SK-MEL-5 (cell line): ENCODE data around the gene GCK. TPM values are rescaled to one million over a fixed set of nuclear protein-coding genes. Genes with fewer than 3 reads are reported as not detected.

Source experiments
- DNase-seq: peaks from one replicate; pipeline ENCODE4 v3.0.0-alpha.2; 2016; ENCODE audit warnings: low read depth, low spot score
- in situ Hi-C: cut with HindIII; loops from 2 replicates; pipeline ENCODE4 v1.10.0; 2016; ENCODE audit warnings: low sequenced_read_pairs, high pct_unique_total_duplicates, low pct_unique_long_range_greater_than_20kb
- total RNA-seq: library from RNA; depleted of rRNA; stranded (reverse); fragments of >200 nt; shearing (Covaris generic); gene quantifications from 2 replicates; pipeline ENCODE4 v1.2.3, GENCODE V29; 2014

GCK gene
- total RNA-seq, 1 experiment from 2014 or later = not detected

GRCh38 chr7:44155191-44156185 lies 33.8 kb downstream of the GCK start:
- in situ Hi-C loops = no loop called here
- no peak for DNase-seq

- DNase-seq = no peak
- in situ Hi-C loops = no loop called here
Measured at GRCh38 chr7:44154703-44155102, 34.5 kb downstream of the GCK start.

- in situ Hi-C loops = no loop called here
- DNase-seq = no peak
Measured at GRCh38 chr7:44153948-44154335, 35.3 kb downstream of the GCK start.

GRCh38 chr7:44152971-44153947 lies 36.0 kb downstream of the GCK start:
- no peak for DNase-seq
- in situ Hi-C loops = no loop called here

GRCh38 chr7:44151956-44152355 lies 37.3 kb downstream of the GCK start:
- DNase-seq = no peak
- in situ Hi-C loops = no loop called here

GRCh38 chr7:44150966-44151941 lies 38.0 kb downstream of the GCK start:
- no peak for DNase-seq
- in situ Hi-C loops = no loop called here

GRCh38 chr7:44150466-44150832 lies 38.8 kb downstream of the GCK start:
- no peak for DNase-seq
- in situ Hi-C loops = no loop called here

- DNase-seq = no peak
- in situ Hi-C loops = no loop called here
Measured at GRCh38 chr7:44149571-44150465, 39.4 kb downstream of the GCK start.

- in situ Hi-C loops = no loop called here
- no peak for DNase-seq
Measured at GRCh38 chr7:44148961-44149536, 40.2 kb downstream of the GCK start.

GRCh38 chr7:44148166-44148565 lies 41.1 kb downstream of the GCK start:
- in situ Hi-C loops = no loop called here

GRCh38 chr7:44147026-44147991 lies 41.9 kb downstream of the GCK start:
- in situ Hi-C loops = no loop called here
- no peak for DNase-seq

More at GRCh38 chr7:44148166-44148565, 41.1 kb downstream of the GCK start:
- DNase-seq = no peak

- in situ Hi-C loops = no loop called here
- peak; percentile 36 for DNase-seq
Measured at GRCh38 chr7:44145969-44146911, 43.0 kb downstream of the GCK start.

- in situ Hi-C loops = no loop called here
Measured at GRCh38 chr7:44145479-44145968, 43.7 kb downstream of the GCK start.

GRCh38 chr7:44144968-44145478 lies 44.2 kb downstream of the GCK start:
- DNase-seq = no peak
- in situ Hi-C loops = no loop called here

More at GRCh38 chr7:44145479-44145968, 43.7 kb downstream of the GCK start:
- DNase-seq = no peak
